Measurements from ENCODE around the gene FANCC.
"Not testable (repeated sequence)": the region's sequence is repeated elsewhere in the genome, so short reads cannot be mapped to it uniquely, and the experiment has no call there.

FANCC gene

GRCh38 chr9:95330720-95331404, 13.4 kb upstream of the FANCC start:
- no peak for DNase-seq (ENCODE audit: low read depth)

GRCh38 chr9:95329061-95329460, 11.6 kb upstream of the FANCC start:
- not testable (repeated sequence) for DNase-seq (ENCODE audit: low read depth)

- DNase-seq (ENCODE audit: low read depth), result no peak
These were observed 9.8 kb upstream of the FANCC start for GRCh38 chr9:95327239-95327865.

GRCh38 chr9:95325221-95325620, 7.7 kb upstream of the FANCC start:
- DNase-seq (ENCODE audit: low read depth), result no peak

GRCh38 chr9:95317893-95318211, 343 bp upstream of the FANCC start:
- no peak for DNase-seq (ENCODE audit: low read depth)

GRCh38 chr9:95316794-95317118, 753 bp downstream of the FANCC start:
- DNase-seq (ENCODE audit: low read depth), result no peak

- no peak for DNase-seq (ENCODE audit: low read depth)
These were observed 1.2 kb downstream of the FANCC start for GRCh38 chr9:95316274-95316673.

GRCh38 chr9:95315108-95315746, 2.3 kb downstream of the FANCC start:
- DNase-seq (ENCODE audit: low read depth), result no peak

- no peak for DNase-seq (ENCODE audit: low read depth)
These were observed 4.5 kb downstream of the FANCC start for GRCh38 chr9:95313010-95313498.

GRCh38 chr9:95311961-95312360, 5.5 kb downstream of the FANCC start:
- DNase-seq (ENCODE audit: low read depth), result no peak

GRCh38 chr9:95307538-95307937, 10.0 kb downstream of the FANCC start:
- no peak for DNase-seq (ENCODE audit: low read depth)

- DNase-seq (ENCODE audit: low read depth), result no peak
These were observed 10.7 kb downstream of the FANCC start for GRCh38 chr9:95306819-95307218.

GRCh38 chr9:95305770-95306492, 11.6 kb downstream of the FANCC start:
- DNase-seq (ENCODE audit: low read depth), result no peak

GRCh38 chr9:95302479-95302878, 15.0 kb downstream of the FANCC start:
- no peak for DNase-seq (ENCODE audit: low read depth)

- no peak for DNase-seq (ENCODE audit: low read depth)
These were observed 19.7 kb downstream of the FANCC start for GRCh38 chr9:95297760-95298159.

GRCh38 chr9:95297316-95297715, 20.2 kb downstream of the FANCC start:
- DNase-seq (ENCODE audit: low read depth), result no peak

- no peak for DNase-seq (ENCODE audit: low read depth)
These were observed 20.7 kb downstream of the FANCC start for GRCh38 chr9:95296761-95297160.

- DNase-seq (ENCODE audit: low read depth), result not testable (repeated sequence)
These were observed 24.2 kb downstream of the FANCC start for GRCh38 chr9:95293296-95293695.

GRCh38 chr9:95292226-95292625, 25.3 kb downstream of the FANCC start:
- no peak for DNase-seq (ENCODE audit: low read depth)

GRCh38 chr9:95286151-95286550, 31.4 kb downstream of the FANCC start:
- no peak for DNase-seq (ENCODE audit: low read depth)

- DNase-seq (ENCODE audit: low read depth), result no peak
These were observed 32.2 kb downstream of the FANCC start for GRCh38 chr9:95285307-95285706.

GRCh38 chr9:95284162-95285080, 33.1 kb downstream of the FANCC start:
- no peak for DNase-seq (ENCODE audit: low read depth)
